Measurements from ENCODE around the gene RECQL5. TPM values are rescaled to one million over a fixed set of nuclear protein-coding genes. Genes with fewer than 3 reads are reported as not detected.

The RECQL5 gene
- total RNA-seq, 6 experiments from 2014 or later: 13.5 to 24.8 (median 18.4) TPM

- no peak for ATAC-seq
- no peaks in the 10 kb centered on the region for H3K9me3 ChIP-seq
- peaks cover 0 to 10% (median 3%) of the 10 kb centered on the region in 4 donors for H3K36me3 ChIP-seq
- H3K27me3 ChIP-seq: no peaks in the 10 kb centered on the region
- intact Hi-C loops (cut with DNase I): no loop called here
- no CpG with 5 or more reads among the region's 11 CpGs for WGBS (ENCODE audit: insufficient coverage, low coverage, low lambda C conversion rate, missing lambda C conversion rate)
- H3K4me1 ChIP-seq: no peaks in the 10 kb centered on the region
- H3K27ac ChIP-seq: no peak overlapping the region
- no peak overlapping the region for H3K4me3 ChIP-seq
- TF ChIP-seq POLR2A (IDR thresholded peaks at IDR 0.05) (no peak), CTCF (IDR thresholded peaks at IDR 0.05) (no peak)
- no peak for DNase-seq
Observed at GRCh38 chr17:75626496-75627038, 40.4 kb downstream of the RECQL5 start.

GRCh38 chr17:75625813-75626486 lies 41.0 kb downstream of the RECQL5 start:
- Histone ChIP-seq H3K4me3 (no peak overlapping the region), H3K36me3 (peaks cover 0 to 10% (median 3%) of the 10 kb centered on the region in 4 donors), H3K4me1 (no peaks in the 10 kb centered on the region), H3K9me3 (no peaks in the 10 kb centered on the region), H3K27ac (no peak overlapping the region), H3K27me3 (no peaks in the 10 kb centered on the region)
- DNase-seq: no peak
- WGBS (ENCODE audit: insufficient coverage, low coverage, low lambda C conversion rate, missing lambda C conversion rate): 50% methylated on average over 3 of the region's 15 CpGs
- ATAC-seq: peak; percentile 9 to 42 (median 31)
- intact Hi-C loops (cut with DNase I): no loop called here
- TF ChIP-seq CTCF (IDR thresholded peaks at IDR 0.05): peak; percentile 20 to 49 (median 40)
- no peak for TF ChIP-seq POLR2A (IDR thresholded peaks at IDR 0.05)

DNA sequence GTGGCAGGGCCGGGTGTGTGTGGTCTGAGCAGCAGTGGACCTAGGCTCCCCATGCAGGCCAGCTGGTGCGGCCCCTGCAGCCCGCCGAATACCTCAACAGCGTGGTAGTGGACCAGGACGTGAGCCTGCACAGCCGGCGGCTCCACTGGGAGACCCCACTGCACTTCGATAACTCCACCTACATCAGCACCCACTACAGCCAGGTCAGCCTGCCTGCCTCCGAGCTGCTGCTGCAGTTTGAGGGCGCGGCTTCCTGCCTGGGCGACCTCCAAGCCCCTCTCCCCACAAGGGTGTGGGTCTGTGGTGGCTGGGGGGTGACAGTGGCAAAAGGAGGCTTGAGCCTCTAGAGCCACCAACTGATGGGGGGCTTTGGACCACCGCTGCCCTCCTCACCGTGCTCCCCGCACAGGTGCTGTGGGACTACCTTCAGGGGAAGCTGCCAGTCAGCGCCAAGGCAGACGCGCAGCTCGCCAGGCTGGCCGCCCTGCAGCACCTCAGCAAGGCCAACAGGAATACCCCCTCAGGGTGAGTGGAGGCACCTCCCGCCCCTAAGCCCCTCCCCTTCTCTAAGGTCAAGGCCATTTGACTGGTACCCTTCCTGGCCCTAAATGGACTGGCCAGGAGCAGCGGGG lies 42.1 kb downstream of the RECQL5 start:
- no peaks in the 10 kb centered on the region for H3K4me1 ChIP-seq
- H3K9me3 ChIP-seq: no peaks in the 10 kb centered on the region
- no peak overlapping the region for H3K4me3 ChIP-seq
- no peaks in the 10 kb centered on the region for H3K27me3 ChIP-seq
- no peak overlapping the region for H3K27ac ChIP-seq
- intact Hi-C loops (cut with DNase I): no loop called here
- ATAC-seq (no peak), DNase-seq (no peak)
- TF ChIP-seq POLR2A (IDR thresholded peaks at IDR 0.05) (no peak), CTCF (IDR thresholded peaks at IDR 0.05) (no peak)
- no CpG with 5 or more reads among the region's 23 CpGs for WGBS (ENCODE audit: insufficient coverage, low coverage, low lambda C conversion rate, missing lambda C conversion rate)
- H3K36me3 ChIP-seq: peaks cover 0 to 10% (median 3%) of the 10 kb centered on the region in 4 donors

GRCh38 chr17:75624021-75624420 lies 42.9 kb downstream of the RECQL5 start:
- Histone ChIP-seq H3K36me3 (peaks cover 0 to 10% (median 3%) of the 10 kb centered on the region in 4 donors), H3K27ac (no peak overlapping the region), H3K4me1 (no peaks in the 10 kb centered on the region), H3K27me3 (no peaks in the 10 kb centered on the region), H3K9me3 (no peaks in the 10 kb centered on the region), H3K4me3 (no peak overlapping the region)
- 60% methylated on average over 1 of the region's 12 CpGs for WGBS (ENCODE audit: insufficient coverage, low coverage, low lambda C conversion rate, missing lambda C conversion rate)
- DNase-seq: no peak
- no peak for ATAC-seq
- no peak for TF ChIP-seq CTCF (IDR thresholded peaks at IDR 0.05)
- TF ChIP-seq POLR2A (IDR thresholded peaks at IDR 0.05): no peak
- intact Hi-C loops (cut with DNase I): no loop called here
